B cell (primary cell): ENCODE measurements around the gene FOXN3. TPM values are rescaled to one million over a fixed set of nuclear protein-coding genes. Genes with fewer than 3 reads are reported as not detected.

ENCODE experiments used
- ATAC-seq: fragments of 200-7000 bp; cut with Tn5 transposase; one replicate; pipeline ENCODE4 v1.10.0; 2021; ENCODE audit warnings: low read depth, mild to moderate bottlenecking, moderate number of reproducible peaks, moderate library complexity
- CTCF ChIA-PET: fragments of 350-600 bp; sonication (Branson Sonifier 250); formaldehyde crosslinking; loops from one replicate; lab custom pipeline; 2021; ENCODE audit warnings: antibody characterized with exemption, inconsistent platforms; lab: Charles Lee
- POLR2A ChIA-PET: fragments of 350-600 bp; sonication (Branson Sonifier 250); formaldehyde crosslinking; loops from one replicate; lab custom pipeline; 2021; ENCODE audit warnings: antibody characterized with exemption; lab: Charles Lee
- DNase-seq: peaks from one replicate; pipeline ENCODE4 v3.0.0; 2013
- H2AFZ ChIP-seq: 2 replicates; pipeline ENCODE4 v1.6.1; 2012; ENCODE audit warnings: mild to moderate bottlenecking, low read depth, low read length; ENCODE audit not compliant: insufficient read depth, poor library complexity, severe bottlenecking
- H3K27ac ChIP-seq, 2 donors: 1 replicate in 1 of 2; 2 replicates in 1 of 2; pipeline ENCODE4 v1.5.1; 2012 to 2013; ENCODE audit warnings: low read length in 2 of 2, mild to moderate bottlenecking in 2 of 2, moderate library complexity in 1 of 2
- H3K27me3 ChIP-seq, 4 experiments: fragments of 200-600 bp in 1 of 4; sonication (generic) in 1 of 4; replicated peaks in 1 of 4; 1 replicate in 2 of 4; 2 replicates in 2 of 4; pipeline versions ENCODE4 v1.6.1 to v1.7.0; 2013 to 2016; ENCODE audit warnings: low read length in 3 of 4, mild to moderate bottlenecking in 2 of 4, mixed read lengths in 1 of 4, moderate library complexity in 1 of 4; ENCODE audit not compliant: insufficient read depth in 4 of 4, control insufficient read depth in 3 of 4; ENCODE audit errors: control extremely low read depth in 1 of 4
- H3K36me3 ChIP-seq, 2 experiments: replicated peaks in 1 of 2; 1 replicate in 1 of 2; 2 replicates in 1 of 2; pipeline versions ENCODE4 v1.6.1 to v1.7.1; 2013; ENCODE audit warnings: low read length in 1 of 2; ENCODE audit not compliant: insufficient read depth in 2 of 2, control insufficient read depth in 1 of 2; ENCODE audit errors: control extremely low read depth in 1 of 2, extremely low read depth in 1 of 2
- H3K4me1 ChIP-seq, 2 donors: fragments of 200-600 bp in 1 of 2; sonication (generic) in 1 of 2; 1 replicate in 1 of 2; 2 replicates in 1 of 2; pipeline versions ENCODE4 v1.5.1 to v1.6.1; 2013 to 2017; ENCODE audit warnings: low read length in 2 of 2; ENCODE audit not compliant: control insufficient read depth in 2 of 2, insufficient read depth in 2 of 2
- H3K4me2 ChIP-seq: replicated peaks from 2 replicates; pipeline ENCODE3; 2012; ENCODE audit warnings: mild to moderate bottlenecking, low read depth, low read length; ENCODE audit not compliant: poor library complexity, severe bottlenecking
- H3K4me3 ChIP-seq, 5 experiments: fragments of 200-600 bp in 1 of 5; sonication (generic) in 1 of 5; 1 replicate in 3 of 5; 2 replicates in 2 of 5; pipeline versions ENCODE4 v1.5.1 to v1.7.0; 2011 to 2016; ENCODE audit warnings: low read length in 4 of 5, mild to moderate bottlenecking in 4 of 5, low read depth in 2 of 5, control low read depth in 1 of 5, moderate library complexity in 1 of 5; ENCODE audit not compliant: insufficient read depth in 1 of 5; ENCODE audit errors: control extremely low read depth in 1 of 5, extremely low read depth in 1 of 5
- H3K79me2 ChIP-seq: fragments of 200-600 bp; sonication (generic); one replicate; pipeline ENCODE4 v1.6.0; 2016; ENCODE audit warnings: low read length; ENCODE audit not compliant: control insufficient read depth, insufficient read depth
- H3K9ac ChIP-seq: fragments of 200-600 bp; sonication (generic); 2 replicates; pipeline ENCODE4 v1.6.1; 2017; ENCODE audit warnings: mild to moderate bottlenecking, low read length, moderate library complexity
- H3K9me3 ChIP-seq, 3 donors: one replicate each; pipeline versions ENCODE4 v1.6.1 to v1.7.1; 2013; ENCODE audit warnings: low read length in 2 of 3; ENCODE audit not compliant: control insufficient read depth in 2 of 3, insufficient read depth in 1 of 3; ENCODE audit errors: control extremely low read depth in 1 of 3
- H4K20me1 ChIP-seq: 2 replicates; pipeline ENCODE4 v1.6.0; 2012; ENCODE audit warnings: mild to moderate bottlenecking, low read length; ENCODE audit not compliant: insufficient read depth, control insufficient read depth, poor library complexity, severe bottlenecking
- H3K27ac Mint-ChIP-seq: one replicate; pipeline ENCODE4 v1.8.0; 2021; ENCODE audit warnings: mixed read lengths
- H3K27me3 Mint-ChIP-seq: one replicate; pipeline ENCODE4 v1.8.0; 2021; ENCODE audit warnings: mixed read lengths
- H3K4me1 Mint-ChIP-seq: one replicate; pipeline ENCODE4 v1.8.0; 2021; ENCODE audit warnings: mixed read lengths
- H3K4me3 Mint-ChIP-seq: one replicate; pipeline ENCODE4 v1.8.0; 2021; ENCODE audit warnings: mixed read lengths
- H3K9me3 Mint-ChIP-seq: one replicate; pipeline ENCODE4 v1.8.0; 2022; ENCODE audit warnings: mixed read lengths; ENCODE audit not compliant: insufficient read depth
- CTCF ChIP-seq: fragments of 200-600 bp; IDR thresholded peaks from one replicate; pipeline ENCODE4 v1.8.0; 2022; ENCODE audit warnings: antibody characterized with exemption, mild to moderate bottlenecking
- EZH2 ChIP-seq: IDR thresholded peaks from 2 replicates; pipeline ENCODE4 v1.6.1; 2012; ENCODE audit warnings: borderline replicate concordance, low read depth, mild to moderate bottlenecking, moderate library complexity, low read length; ENCODE audit not compliant: insufficient read depth, poor library complexity, severe bottlenecking
- WGBS: methylation state at CpG from one replicate; pipeline ENCODE4 v1.1.5; 2013; ENCODE audit warnings: missing lambda C conversion rate; ENCODE audit not compliant: insufficient coverage; 5-methylcytosine and 5-hydroxymethylcytosine counted together
- intact Hi-C: fragments of 100-400 bp; cut with micrococcal nuclease; formaldehyde crosslinking; loops from one replicate; pipeline ENCODE4 v1.10.0; 2022
- polyA plus RNA-seq: library from polyadenylated mRNA; depleted of rRNA; stranded (reverse); fragments of >200 nt; gene quantifications from 2 replicates; pipeline ENCODE4 v1.2.3, GENCODE V29; 2012
- total RNA-seq, 2 donors: library from RNA; stranded (reverse); fragments of 120-200 nt in 1 of 2; gene quantifications; 1 replicate in 1 of 2; 2 replicates in 1 of 2; pipeline versions ENCODE4 v1.2.3 to v1.2.4, GENCODE V29; 2013 to 2022

FOXN3 gene
- total and polyA plus RNA-seq, 2 donors (not counting 1 experiment from before 2014, with no cell fraction given) = 80.6 to 98.2 TPM

DNA sequence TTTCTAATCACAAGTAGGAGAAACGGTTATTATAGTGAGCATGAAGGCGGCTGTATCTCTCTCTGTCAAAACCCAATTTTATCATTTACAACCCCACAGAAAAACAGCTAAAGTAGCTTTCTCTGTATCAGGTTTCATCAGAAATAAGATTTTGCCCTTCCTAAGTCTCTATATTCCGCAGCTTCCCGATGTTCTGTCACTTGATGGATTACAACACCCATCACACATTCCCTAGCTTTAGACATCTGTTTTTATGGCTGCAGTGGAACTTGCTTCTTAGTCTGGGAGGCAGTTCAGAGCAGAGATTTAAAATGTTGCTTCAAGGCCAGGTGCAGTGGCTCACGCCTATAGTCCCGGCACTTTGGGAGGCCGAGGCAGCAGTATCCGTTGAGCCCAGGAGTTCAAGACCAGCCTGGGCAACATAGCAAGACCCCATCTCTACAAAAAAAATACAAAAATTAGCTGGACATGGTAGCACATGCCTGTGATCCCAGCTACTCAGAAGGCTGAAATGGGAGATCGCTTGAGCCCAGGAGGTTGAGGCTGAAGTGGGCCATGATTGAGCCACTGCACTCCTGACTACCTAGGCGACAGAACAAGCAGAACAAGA is 27.6 kb upstream of the FOXN3 start:
- Mint-ChIP-seq H3K4me1 (peaks cover 71% of the 10 kb centered on the region), H3K27me3 (no peaks in the 10 kb centered on the region), H3K27ac (peak overlapping the region; percentile 86), H3K9me3 (no peaks in the 10 kb centered on the region), H3K4me3 (peak overlapping the region; percentile 80)
- DNase-seq = no peak
- Histone ChIP-seq H3K4me3 (peak overlapping the region in 1 of 5 experiments; percentile 37), H3K27ac (peak overlapping the region; percentile 71 to 89), H3K9me3 (no peaks in the 10 kb centered on the region), H3K9ac (peak overlapping the region; percentile 50), H4K20me1 (no peaks in the 10 kb centered on the region), H3K27me3 (no peaks in the 10 kb centered on the region), H3K36me3 (no peaks in the 10 kb centered on the region), H3K4me2 (peak overlapping the region; percentile 72), H3K79me2 (peaks cover 44% of the 10 kb centered on the region), H3K4me1 (peaks cover 61 to 70% of the 10 kb centered on the region in 2 donors), H2AFZ (no peak overlapping the region)
- 75% methylated on average over 2 of the region's 10 CpGs for WGBS
- ChIA-PET CTCF (interaction anchor here (0.7 to 1.4 kb wide), 3 partner anchors 14 to 75 kb away, joined by 3 read pairs; no protein-coding TSS in a partner anchor), POLR2A (interaction anchor here (0.7 to 1.3 kb wide), 2 partner anchors 60 to 290 kb away, joined by 3 to 9 read pairs; no protein-coding TSS in a partner anchor)
- ATAC-seq = peak; percentile 10
- TF ChIP-seq CTCF = no peak
- TF ChIP-seq EZH2 = no peak
- intact Hi-C loops = loop anchor here (1.0 to 2.0 kb wide), 4 partner anchors 14 to 50 kb away; no protein-coding TSS in a partner anchor

DNA sequence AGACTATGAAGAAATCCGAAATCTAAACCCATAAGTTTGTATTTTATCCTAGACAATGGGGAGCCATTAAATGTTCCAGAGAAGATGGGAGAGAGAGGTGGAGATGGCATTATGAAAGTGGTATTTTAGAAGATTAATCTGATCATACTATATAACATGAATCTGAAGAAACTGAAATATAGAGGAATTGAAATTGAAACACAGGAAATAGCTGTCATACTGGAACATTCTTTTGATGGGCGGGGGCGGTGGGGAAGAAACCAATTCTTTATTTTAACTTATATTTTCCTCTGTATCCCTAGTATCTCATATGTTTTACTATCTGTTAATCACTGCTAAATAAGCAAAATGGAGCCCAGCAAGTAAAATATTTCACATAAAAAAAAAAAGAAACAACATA is 27.0 kb upstream of the FOXN3 start:
- peak; percentile 47 for ATAC-seq
- WGBS = no CpG with 5 or more reads among the region's 3 CpGs

More for the DNA sequence above, 27.0 kb upstream of the FOXN3 start:
- POLR2A ChIA-PET = interaction anchor here (0.6 to 1.3 kb wide), 3 partner anchors 23 to 60 kb away, joined by 5 to 9 read pairs (median 9); no protein-coding TSS in a partner anchor
- Histone ChIP-seq H3K79me2 (peaks cover 42% of the 10 kb centered on the region), H3K27me3 (no peaks in the 10 kb centered on the region), H3K4me3 (peak overlapping the region in 1 of 5 experiments; percentile 37), H3K9me3 (no peaks in the 10 kb centered on the region), H3K4me2 (peak overlapping the region; percentile 72), H2AFZ (no peak overlapping the region), H4K20me1 (no peaks in the 10 kb centered on the region), H3K4me1 (peaks cover 61 to 70% of the 10 kb centered on the region in 2 donors), H3K9ac (peak overlapping the region; percentile 50), H3K27ac (peak overlapping the region; percentile 71 to 89), H3K36me3 (no peaks in the 10 kb centered on the region)
- intact Hi-C loops = loop anchor here (1.0 to 2.0 kb wide), 4 partner anchors 14 to 51 kb away; no protein-coding TSS in a partner anchor
- H3K9me3 Mint-ChIP-seq = no peaks in the 10 kb centered on the region
- H3K4me1 Mint-ChIP-seq = peaks cover 70% of the 10 kb centered on the region
- CTCF ChIA-PET = interaction anchor here (1.2 kb wide), 1 partner anchor 13 kb away, joined by 3 read pairs; no protein-coding TSS in a partner anchor
- peak overlapping the region; percentile 92 for H3K27ac Mint-ChIP-seq
- H3K27me3 Mint-ChIP-seq = no peaks in the 10 kb centered on the region
- DNase-seq = peak; percentile 70
- TF ChIP-seq CTCF (no peak), EZH2 (no peak)
- H3K4me3 Mint-ChIP-seq = peak overlapping the region; percentile 80
